Body of pancreas (tissue), 4 donors: ENCODE data around the gene GCNA.

Experiments used
- CTCF ChIP-seq, 7 experiments: fragments of 450-650 bp in 4 of 7; fragments of 200-600 bp in 3 of 7; sonication (generic) in 3 of 7; IDR thresholded peaks; one replicate each; pipeline ENCODE4 v1.5.1; 2016 to 2019; ENCODE audit warnings: antibody characterized with exemption in 7 of 7
- POLR2A ChIP-seq, 3 donors: fragments of 450-650 bp; IDR thresholded peaks; one replicate each; pipeline ENCODE4 v1.6.1; 2016; ENCODE audit warnings: antibody characterized with exemption in 3 of 3, mild to moderate bottlenecking in 2 of 3

- TF ChIP-seq CTCF (IDR thresholded peaks at IDR 0.05) (no peak), POLR2A (IDR thresholded peaks at IDR 0.05) (no peak)
Measured at GRCh38 chrX:71541210-71542022, 36.8 kb upstream of the GCNA start.
